GM19035 (cell line): ENCODE measurements around the gene LRRC34.

ENCODE experiments used
- ATAC-seq: cut with Tn5 transposase; IDR thresholded peaks from one replicate; pipeline ENCODE4 v1.9.1; 2021; ENCODE audit not compliant: unreplicated experiment

Gene LRRC34

DNA sequence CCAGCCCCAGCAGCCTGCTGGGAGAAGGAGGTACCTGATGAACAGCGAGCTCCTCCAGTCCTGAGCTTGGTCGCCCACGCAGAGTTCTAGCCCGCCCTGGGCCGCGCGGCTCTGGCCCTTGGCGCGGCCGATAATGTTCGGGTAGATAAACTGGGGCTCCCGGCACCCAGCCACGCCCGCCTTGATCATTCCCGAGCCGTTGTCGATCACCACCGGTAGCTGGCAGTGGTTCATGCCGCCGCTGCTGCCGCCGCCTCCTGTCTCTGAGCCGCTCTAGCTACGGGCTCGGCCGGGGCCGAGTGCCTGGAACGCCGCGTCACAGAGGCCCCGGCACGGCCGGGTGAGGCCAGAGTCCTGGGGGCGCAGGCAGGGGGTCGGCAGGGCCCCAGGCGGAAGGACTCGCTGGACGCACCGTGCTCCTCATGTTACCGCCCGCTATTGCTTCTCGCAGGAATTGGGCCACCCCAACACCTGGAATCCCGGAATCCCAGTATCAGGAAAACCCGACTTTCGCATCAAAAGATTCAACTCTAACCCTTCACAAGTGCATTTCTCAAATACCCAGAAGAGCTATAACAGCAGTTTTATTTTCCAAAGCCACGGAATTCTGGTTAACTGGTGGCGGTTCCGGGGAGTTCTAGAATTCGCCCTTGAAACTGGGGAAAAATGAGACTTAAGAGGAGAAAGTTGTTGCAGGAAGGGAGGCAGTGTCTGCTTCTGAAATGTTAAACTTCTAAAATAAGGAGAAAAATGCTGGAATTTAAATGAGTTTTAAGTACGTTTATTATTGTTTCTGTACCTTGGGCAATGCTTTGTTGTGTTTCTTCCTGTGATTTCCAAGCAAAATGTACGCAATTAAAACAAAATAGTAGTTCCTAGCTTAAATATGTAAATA, 43.2 kb downstream of the LRRC34 start, which contains the start of gene ACTRT3:
TSS of gene ACTRT3 (minus strand) at position 275 of the 895 bp plus-strand sequence. CDS start at position 234, 41 bp downstream.
- ATAC-seq, result peak; percentile 15

DNA sequence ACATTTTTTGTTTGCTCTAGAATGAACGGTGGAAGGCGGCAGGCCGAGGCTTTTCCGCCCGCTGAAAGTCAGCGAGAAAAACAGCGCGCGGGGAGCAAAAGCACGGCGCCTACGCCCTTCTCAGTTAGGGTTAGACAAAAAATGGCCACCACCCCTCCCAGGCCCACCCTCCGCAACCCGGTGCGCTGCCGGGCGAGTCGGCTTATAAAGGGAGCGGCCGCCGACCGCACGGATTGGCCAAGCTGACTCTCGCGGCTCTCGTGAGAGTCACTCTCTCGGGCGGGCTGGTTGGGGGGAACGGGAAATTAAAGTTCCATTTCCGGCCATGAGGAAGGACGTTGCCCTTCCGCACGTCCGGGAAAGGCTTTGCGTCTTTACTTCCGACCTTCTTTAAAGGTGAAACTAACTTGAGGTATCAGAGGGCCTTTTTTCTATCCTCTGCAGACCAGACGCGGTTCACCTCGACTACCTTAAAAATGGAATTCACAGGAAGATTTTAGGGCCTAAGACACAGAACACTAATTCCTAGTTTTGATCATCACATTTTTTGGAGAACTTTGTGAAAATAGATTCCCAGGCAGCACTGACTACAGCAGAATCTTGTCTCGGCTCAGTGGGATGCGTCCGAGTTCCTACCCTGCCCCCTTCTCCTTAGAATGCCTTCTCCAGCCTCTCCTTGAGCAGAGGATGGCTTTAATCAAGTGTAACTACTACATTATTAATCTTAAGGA, 47.7 kb downstream of the LRRC34 start, which contains the start of gene TERC:
TSS of gene TERC (minus strand) at position 179 of the 731 bp plus-strand sequence.
- ATAC-seq, result peak; percentile 72

DNA sequence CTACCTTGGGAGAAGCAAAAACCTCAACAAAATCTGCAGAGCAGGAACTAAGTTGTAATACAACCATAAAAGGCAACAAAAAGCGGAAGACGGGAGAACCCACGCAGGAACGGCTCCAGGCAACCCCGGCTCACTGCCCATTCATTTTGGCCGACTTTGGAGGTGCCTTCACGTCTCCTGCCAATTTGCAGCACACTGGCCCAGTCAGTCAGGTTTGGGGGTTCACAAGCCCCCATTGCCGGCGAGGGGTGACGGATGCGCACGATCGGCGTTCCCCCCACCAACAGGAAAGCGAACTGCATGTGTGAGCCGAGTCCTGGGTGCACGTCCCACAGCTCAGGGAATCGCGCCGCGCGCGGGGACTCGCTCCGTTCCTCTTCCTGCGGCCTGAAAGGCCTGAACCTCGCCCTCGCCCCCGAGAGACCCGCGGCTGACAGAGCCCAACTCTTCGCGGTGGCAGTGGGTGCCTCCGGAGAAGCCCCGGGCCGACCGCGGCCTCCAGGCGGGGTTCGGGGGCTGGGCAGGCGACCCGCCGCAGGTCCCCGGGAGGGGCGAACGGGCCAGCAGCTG, 48.3 kb downstream of the LRRC34 start:
- ATAC-seq, result peak; percentile 44

DNA sequence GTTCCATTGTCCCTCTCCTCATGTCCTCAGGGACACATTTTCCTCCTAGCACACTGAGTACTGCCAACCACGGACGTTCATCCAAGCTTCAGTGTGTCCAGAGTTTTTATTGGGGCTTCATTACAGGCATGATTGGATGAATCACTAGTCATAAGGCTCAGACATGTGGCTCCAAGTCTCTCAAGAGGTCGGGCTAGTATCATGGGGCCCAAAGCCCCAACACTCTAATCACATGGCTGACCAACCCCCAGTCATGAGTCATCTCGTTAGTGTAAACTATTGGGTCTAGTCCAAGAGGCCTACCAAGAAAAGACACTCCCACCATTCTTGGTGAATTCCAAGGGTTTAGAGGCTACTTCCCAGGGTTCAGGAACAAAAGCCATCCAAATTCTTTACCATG, 52.2 kb downstream of the LRRC34 start:
- ATAC-seq, result no peak

DNA sequence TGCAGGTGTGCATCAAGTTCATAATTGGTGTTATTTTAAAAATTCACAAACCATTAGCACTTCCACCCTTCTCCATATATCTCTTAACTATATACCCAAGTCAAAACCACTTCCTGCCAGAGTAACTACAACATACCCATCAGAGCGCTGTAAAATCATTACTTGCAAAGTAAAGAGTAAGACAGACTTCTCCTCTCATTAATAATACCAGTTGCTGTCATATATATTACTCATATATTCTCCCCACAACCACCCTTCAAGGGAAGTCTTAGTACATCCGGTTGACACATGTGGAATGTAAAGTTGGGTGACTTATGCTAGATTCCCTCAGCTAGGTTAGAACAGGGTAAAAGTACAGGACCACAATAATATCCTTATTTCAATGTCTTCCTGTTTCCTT, 53.4 kb downstream of the LRRC34 start:
- ATAC-seq, result no peak

DNA sequence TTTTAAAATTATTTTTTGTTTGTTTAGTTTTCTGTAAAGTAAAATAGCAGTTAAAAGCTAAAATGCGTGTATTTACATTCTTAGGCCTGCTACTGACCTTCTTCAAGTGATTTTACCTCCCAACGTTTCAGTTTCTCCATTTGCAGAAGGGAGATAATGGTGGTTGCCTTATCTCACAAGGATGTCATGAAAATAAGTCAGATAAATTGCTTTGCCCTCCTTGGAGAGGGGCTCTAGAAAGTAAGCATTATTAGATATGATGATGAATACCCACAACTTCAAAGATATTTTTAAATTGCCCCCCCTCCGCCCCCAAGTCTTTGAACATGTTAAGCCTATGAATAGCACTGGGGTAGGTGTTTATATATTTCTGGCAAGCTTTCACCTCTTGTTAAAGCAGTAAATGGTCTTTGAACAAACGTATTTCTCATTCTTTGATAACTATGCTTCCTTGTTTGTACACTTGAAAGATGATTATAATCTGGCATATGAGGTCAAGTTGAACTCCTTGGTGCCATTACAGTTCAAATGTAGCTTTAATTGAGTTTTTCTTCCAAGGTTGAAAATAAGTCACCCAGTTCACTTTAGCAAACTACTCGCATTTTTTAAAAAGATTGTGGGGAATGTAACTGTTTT, 54.2 kb downstream of the LRRC34 start:
- no peak for ATAC-seq

DNA sequence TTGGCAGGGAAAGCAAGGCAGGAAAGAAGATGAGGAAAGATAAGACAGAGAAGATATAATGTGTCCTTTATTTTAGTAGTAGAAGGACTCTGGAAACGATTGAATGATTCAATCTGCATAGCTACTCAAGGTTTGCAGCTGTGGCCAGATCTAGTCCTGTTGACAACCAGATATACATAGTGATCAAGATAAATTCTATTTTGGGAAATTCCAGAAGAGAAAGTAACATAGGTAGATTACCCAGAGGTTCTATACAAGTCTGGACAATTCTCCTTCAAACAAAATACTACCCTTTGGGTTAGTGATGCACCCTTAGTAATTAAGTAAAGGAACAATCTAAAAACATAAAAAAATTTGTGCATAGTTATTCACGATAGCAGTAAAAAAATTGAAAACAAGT, 57.2 kb downstream of the LRRC34 start:
- no peak for ATAC-seq

DNA sequence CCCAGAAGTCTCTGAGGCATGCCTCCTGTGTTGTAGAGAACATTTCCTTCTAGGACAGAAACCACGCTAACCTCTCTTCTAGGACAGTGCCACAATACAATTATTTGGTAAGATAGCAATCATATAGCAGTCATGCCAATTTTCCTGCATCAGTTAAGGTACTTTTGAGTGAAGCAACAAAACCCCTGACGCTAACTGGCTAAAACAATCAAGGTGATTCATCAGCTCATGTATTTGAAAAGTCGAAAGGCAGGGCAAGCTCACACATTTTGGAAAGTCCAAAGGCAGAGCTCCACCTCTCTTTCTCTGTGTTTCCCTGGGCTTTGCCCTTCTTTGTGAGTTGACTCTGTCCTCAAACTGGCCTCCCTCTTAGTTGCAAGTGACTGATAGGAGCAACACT, 58.0 kb downstream of the LRRC34 start:
- ATAC-seq, result no peak

DNA sequence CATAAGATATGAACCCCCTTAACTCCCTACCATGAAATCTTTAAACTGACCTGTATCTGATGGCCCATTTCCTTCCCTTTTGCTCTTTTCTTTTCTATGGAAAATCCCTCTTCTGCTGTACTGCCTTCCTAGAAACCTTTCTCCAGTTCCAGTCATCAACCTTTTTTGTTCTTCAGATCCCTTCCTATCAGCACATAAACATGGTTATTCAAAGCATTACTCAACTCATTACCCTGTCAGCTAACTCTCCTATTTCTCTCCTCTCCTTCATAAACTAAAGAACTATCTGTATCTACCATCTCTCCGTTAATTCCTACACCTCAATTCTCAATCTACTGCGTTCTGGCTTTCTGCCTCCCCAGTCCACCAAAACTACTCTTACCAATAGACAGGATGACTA, 60.8 kb downstream of the LRRC34 start:
- ATAC-seq, result no peak

DNA sequence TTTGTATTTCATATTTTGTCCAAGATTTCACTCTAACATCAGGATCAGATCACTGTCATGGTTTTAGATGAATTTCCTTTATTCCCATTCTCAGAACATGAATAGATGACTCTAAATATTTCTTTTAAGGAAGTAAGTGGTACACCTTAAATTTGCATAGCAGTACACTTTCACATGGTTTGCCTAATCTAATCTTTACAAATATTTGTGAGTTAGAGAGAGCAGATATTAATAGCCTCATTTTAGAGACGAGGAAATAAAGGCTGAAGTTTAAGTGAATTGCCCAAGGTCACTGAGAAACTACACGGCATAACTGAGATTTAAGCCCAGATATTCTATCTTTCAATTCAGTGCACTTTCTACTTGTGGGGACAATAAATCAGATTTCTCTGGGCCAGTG, 62.0 kb downstream of the LRRC34 start:
- no peak for ATAC-seq

DNA sequence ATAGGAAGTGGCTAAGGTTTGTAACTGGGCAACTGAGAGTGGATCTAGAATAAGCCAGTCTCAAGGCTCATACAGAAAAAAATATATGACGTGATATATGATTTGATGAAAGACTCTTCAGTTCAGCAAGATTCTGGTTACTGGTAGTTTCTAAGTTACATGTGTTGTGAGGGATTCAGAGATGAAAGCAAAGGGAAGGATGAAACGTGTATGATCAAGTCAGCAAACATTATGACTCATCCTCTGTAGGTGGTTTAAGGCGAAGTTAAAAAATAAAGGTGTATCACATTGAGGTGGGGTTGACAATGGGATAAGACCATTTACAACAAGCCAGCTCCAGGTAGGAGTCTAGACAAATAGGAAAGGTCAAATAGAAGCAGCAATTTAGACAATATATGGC, 64.0 kb downstream of the LRRC34 start:
- no peak for ATAC-seq

DNA sequence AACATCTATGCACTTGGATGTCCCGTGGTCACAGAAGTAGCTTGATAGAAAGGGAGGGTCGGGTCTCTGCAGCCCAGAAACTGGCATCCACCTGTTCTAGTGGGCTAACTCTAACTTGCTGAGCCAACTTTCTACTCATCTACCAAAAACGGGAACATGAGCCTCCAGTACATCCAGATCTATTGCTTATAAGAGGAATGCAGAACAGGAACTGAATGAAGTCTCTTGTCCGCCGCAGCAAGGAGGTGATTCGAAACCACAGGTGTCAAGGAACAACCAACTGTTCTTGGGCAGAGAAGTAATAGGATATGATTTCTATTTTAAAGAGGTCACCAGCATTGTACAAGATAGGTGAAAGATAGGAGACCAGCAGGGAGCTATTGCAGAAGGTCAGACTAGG, 65.8 kb downstream of the LRRC34 start:
- no peak for ATAC-seq

DNA sequence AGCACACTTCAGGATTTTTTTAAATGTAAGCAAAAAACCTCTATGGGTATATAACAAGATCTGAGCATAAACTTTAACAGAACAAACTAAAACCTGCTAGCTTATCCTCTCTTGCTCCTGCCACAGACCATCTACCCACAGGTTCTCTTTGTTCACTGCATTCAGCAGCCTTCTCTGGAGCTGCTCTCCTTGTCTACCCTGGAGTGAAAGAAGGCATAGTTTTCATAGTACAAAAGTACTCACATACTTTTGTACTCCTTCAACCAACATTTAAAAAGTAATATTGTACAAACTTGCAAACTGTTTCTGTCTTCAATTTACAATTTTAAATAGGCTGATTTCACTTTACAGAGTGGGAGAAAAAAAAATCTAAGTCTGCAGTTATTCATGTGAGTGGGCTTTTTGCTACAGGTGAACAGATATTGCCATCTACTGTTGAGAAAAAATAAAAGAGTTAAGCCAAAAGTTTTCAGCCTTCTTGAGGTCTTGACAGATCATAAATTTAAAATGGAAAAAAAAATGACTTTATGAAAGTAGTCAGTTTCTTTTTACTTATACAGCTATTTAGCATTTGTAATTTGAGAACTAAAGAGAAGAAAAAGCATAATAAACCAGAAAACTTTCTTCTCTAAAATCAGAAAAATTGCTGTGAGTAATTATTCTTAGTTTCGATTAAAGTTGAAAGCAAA, 68.2 kb downstream of the LRRC34 start:
- ATAC-seq, result no peak
